GM23338 (cell line): ENCODE measurements around the gene CCN6. TPM values are rescaled to one million over a fixed set of nuclear protein-coding genes. Genes with fewer than 3 reads are reported as not detected.
A peak's percentile ranks its signal among the peaks of the same experiment; 100 is the strongest.

Experiments
- ATAC-seq: fragments of 200-7000 bp; cut with Tn5 transposase; 3 replicates; pipeline ENCODE4 v1.9.1; 2020
- DNase-seq: peaks from one replicate; pipeline ENCODE4 v3.0.0-alpha.2; 2015; ENCODE audit warnings: low spot score
- H2AFZ ChIP-seq: fragments of 200-600 bp; sonication (generic); 2 replicates; pipeline ENCODE4 v1.8.0; 2016; ENCODE audit warnings: antibody characterized with exemption, mild to moderate bottlenecking, moderate library complexity
- H3F3A ChIP-seq: fragments of 200-600 bp; sonication (generic); replicated peaks from 2 replicates; pipeline ENCODE4 v1.8.0; 2017; ENCODE audit warnings: antibody characterized with exemption, mixed run types, low read depth
- H3K27ac ChIP-seq: fragments of 200-600 bp; sonication (generic); 2 replicates; pipeline ENCODE4 v1.6.1; 2016; ENCODE audit warnings: low read depth
- H3K27me3 ChIP-seq: fragments of 200-600 bp; sonication (generic); 2 replicates; pipeline ENCODE4 v1.8.0; 2016; ENCODE audit warnings: mild to moderate bottlenecking, mixed run types, moderate library complexity; ENCODE audit not compliant: insufficient read depth
- H3K36me3 ChIP-seq: fragments of 200-600 bp; sonication (generic); 2 replicates; pipeline ENCODE4 v1.8.0; 2016; ENCODE audit warnings: mild to moderate bottlenecking; ENCODE audit not compliant: insufficient read depth
- H3K4me1 ChIP-seq: fragments of 200-600 bp; sonication (generic); 2 replicates; pipeline ENCODE4 v1.8.0; 2016; ENCODE audit warnings: mild to moderate bottlenecking, moderate library complexity; ENCODE audit not compliant: insufficient read depth
- H3K4me2 ChIP-seq: fragments of 200-600 bp; sonication (generic); 2 replicates; pipeline ENCODE4 v1.7.1; 2017; ENCODE audit warnings: mixed run types
- H3K4me3 ChIP-seq: fragments of 200-600 bp; sonication (generic); 2 replicates; pipeline ENCODE4 v1.6.1; 2016; ENCODE audit warnings: mixed run types
- H3K79me2 ChIP-seq: fragments of 200-600 bp; sonication (generic); replicated peaks from 2 replicates; pipeline ENCODE4 v1.8.0; 2017; ENCODE audit warnings: mild to moderate bottlenecking; ENCODE audit not compliant: insufficient read depth
- H3K9me2 ChIP-seq: fragments of 200-600 bp; sonication (generic); 2 replicates; pipeline ENCODE4 v1.8.0; 2017; ENCODE audit not compliant: insufficient read depth
- H4K20me1 ChIP-seq: fragments of 200-600 bp; sonication (generic); replicated peaks from 2 replicates; pipeline ENCODE4 v1.8.0; 2017; ENCODE audit warnings: mild to moderate bottlenecking; ENCODE audit not compliant: insufficient read depth
- H3K27ac Mint-ChIP-seq: 2 replicates; pipeline ENCODE4 v1.8.0; 2020; ENCODE audit warnings: inconsistent platforms, mild to moderate bottlenecking, moderate library complexity, mixed read lengths
- H3K27me3 Mint-ChIP-seq: 3 replicates; pipeline ENCODE4 v1.8.0; 2022; ENCODE audit warnings: low read depth, mild to moderate bottlenecking, moderate library complexity, mixed read lengths, inconsistent platforms; ENCODE audit not compliant: insufficient read depth, poor library complexity
- H3K36me3 Mint-ChIP-seq: 3 replicates; pipeline ENCODE4 v1.8.0; 2021; ENCODE audit warnings: low read depth, mild to moderate bottlenecking, inconsistent platforms, moderate library complexity, mixed read lengths
- H3K4me1 Mint-ChIP-seq: 3 replicates; pipeline ENCODE4 v1.8.0; 2020; ENCODE audit warnings: mild to moderate bottlenecking, inconsistent platforms, mixed read lengths
- H3K4me3 Mint-ChIP-seq: 3 replicates; pipeline ENCODE4 v1.8.0; 2021; ENCODE audit warnings: moderate library complexity, mild to moderate bottlenecking, inconsistent platforms, mixed read lengths
- H3K9me3 Mint-ChIP-seq: 3 replicates; pipeline ENCODE4 v1.8.0; 2020; ENCODE audit warnings: moderate library complexity, mild to moderate bottlenecking, inconsistent platforms, mixed read lengths
- EZH2 ChIP-seq: fragments of 200-600 bp; sonication (generic); IDR thresholded peaks from one replicate; pipeline ENCODE4 v1.8.0; 2017; ENCODE audit warnings: antibody characterized with exemption, mild to moderate bottlenecking, low read depth; ENCODE audit not compliant: unreplicated experiment
- JUNB ChIP-seq: IDR thresholded peaks from one replicate; pipeline ENCODE4 v1.6.1; 2016; ENCODE audit warnings: antibody characterized with exemption; ENCODE audit not compliant: unreplicated experiment
- NANOG ChIP-seq: IDR thresholded peaks from 2 replicates; pipeline ENCODE4 v1.6.1; 2016; ENCODE audit warnings: antibody characterized with exemption, borderline replicate concordance
- STAT1 ChIP-seq: IDR thresholded peaks from one replicate; pipeline ENCODE4 v1.6.1; 2016; ENCODE audit warnings: antibody characterized with exemption; ENCODE audit not compliant: unreplicated experiment
- ZNF331 ChIP-seq: fragments of 250-450 bp; sonication (Bioruptor Pico); IDR thresholded peaks from 2 replicates; pipeline ENCODE4 v1.5.0; 2020; ENCODE audit warnings: low read depth, mild to moderate bottlenecking, moderate library complexity
- polyA plus RNA-seq: library from polyadenylated mRNA; unstranded; fragments of >200 nt; fragmentation: Nextera tagmentation; extraction: Ambion mirVana; gene quantifications from 2 replicates; pipeline ENCODE4 v1.2.1, GENCODE V29; 2016
- total RNA-seq: library from RNA; depleted of rRNA; stranded (reverse); fragments of >200 nt; shearing (Covaris generic); gene quantifications from 2 replicates; pipeline ENCODE4 v1.2.3, GENCODE V29; 2014
- TF ChIP-seq, protein P1 (sequence below), 2 experiments: fragments of 200-600 bp in 1 of 2; sonication (generic) in 1 of 2; conservative IDR thresholded peaks; 2 replicates each; pipeline versions ENCODE4 v1.5.1 to v1.6.1; 2016 to 2017; ENCODE audit warnings: antibody characterized with exemption in 2 of 2, low read depth in 2 of 2, mild to moderate bottlenecking in 2 of 2, moderate library complexity in 1 of 2
- TF ChIP-seq, protein P2 (sequence below): IDR thresholded peaks from 2 replicates; pipeline ENCODE4 v1.6.1; 2016; ENCODE audit warnings: antibody characterized with exemption
- TF ChIP-seq, protein P3 (sequence below): IDR thresholded peaks from one replicate; pipeline ENCODE4 v1.6.1; 2018; ENCODE audit warnings: antibody characterized with exemption; ENCODE audit not compliant: unreplicated experiment

Gene CCN6
- total and polyA plus RNA-seq, 2 experiments from 2014 or later = 0.65 TPM; not detected in 1

DNA sequence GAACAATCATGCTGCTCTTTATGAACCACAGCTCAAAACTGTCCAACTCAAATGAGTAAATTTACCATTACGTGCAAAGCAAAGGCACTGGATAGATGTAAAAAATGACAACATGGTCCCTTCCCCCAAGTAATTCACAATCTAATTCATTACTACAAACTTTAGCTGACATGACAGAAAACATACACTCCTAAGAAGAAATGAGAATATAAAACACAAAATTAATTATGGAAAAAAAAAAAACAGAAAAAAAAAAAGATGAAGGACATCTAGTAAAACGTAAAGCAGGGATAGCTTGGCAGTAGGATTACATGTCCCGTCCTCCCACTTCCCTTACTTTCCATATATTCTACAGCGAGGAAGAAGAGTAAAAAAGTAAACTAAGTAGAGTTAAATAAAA, 27.7 kb downstream of the CCN6 start:
- Histone ChIP-seq H3K4me1 (0 out of 2 replicates have a peak, but pooled peaks cover 6% of the 10 kb centered on the region), H3K4me3 (no peak overlapping the region), H4K20me1 (no peaks in the 10 kb centered on the region), H3K27me3 (no peaks in the 10 kb centered on the region), H3K79me2 (no peaks in the 10 kb centered on the region), H3K27ac (no peak overlapping the region), H3K4me2 (no peak overlapping the region), H3F3A (no peaks in the 10 kb centered on the region), H3K36me3 (no peaks in the 10 kb centered on the region; the same call in 1 of the 2 replicates), H3K9me2 (no peaks in the 10 kb centered on the region), H2AFZ (no peak overlapping the region)
- Mint-ChIP-seq H3K36me3 (peaks cover 21% of the 10 kb centered on the region; the same call in 2 of the 3 replicates), H3K4me3 (no peak overlapping the region), H3K27me3 (no peaks in the 10 kb centered on the region), H3K9me3 (no peaks in the 10 kb centered on the region), H3K4me1 (peaks cover 2% of the 10 kb centered on the region; the same call in 1 of the 3 replicates), H3K27ac (no peak overlapping the region)
- DNase-seq = no peak
- no peak for ATAC-seq
- no peak for TF ChIP-seq JUNB

DNA sequence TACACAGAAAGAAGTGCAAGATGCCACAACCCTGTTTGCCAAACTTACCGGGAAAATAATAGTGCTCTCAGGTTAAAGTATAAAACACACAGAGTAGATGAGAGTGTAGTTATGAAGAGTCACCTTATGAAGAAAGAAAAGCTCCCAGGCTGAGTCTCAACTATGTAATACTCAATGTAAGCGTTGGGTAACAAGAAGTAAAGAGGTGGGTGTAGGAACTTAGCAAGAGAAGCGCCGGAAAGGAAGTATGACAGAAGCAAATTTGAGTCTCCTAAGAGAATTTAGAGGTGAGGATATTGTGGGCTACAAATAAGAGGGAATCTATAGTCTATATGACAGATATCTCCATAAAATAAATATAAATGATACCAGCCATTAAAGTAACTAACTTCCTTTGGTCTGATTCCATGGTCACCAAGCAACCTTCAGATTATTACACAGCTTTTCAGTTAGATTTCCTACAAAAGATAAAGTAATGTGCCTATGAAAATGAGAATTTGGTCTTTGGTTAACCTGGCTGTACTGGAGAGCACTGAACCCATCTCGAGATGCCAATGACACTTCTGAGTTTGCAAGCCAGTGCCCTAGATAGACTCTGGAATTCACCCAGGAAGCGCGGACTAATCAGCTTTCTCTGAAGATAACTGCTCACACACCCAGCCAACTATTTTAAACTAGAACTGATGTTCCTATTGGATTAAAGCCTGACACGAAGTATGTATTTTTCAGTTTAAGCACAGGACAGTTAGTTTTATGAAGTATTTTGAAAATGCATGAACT, 31.6 kb downstream of the CCN6 start:
- peaks cover 12% of the 10 kb centered on the region; the same call in 2 of the 3 replicates for H3K36me3 Mint-ChIP-seq
- H3K9me2 ChIP-seq = no peaks in the 10 kb centered on the region
- 0 out of 2 replicates have a peak, but pooled peaks cover 6% of the 10 kb centered on the region for H3K4me1 ChIP-seq
- no peaks in the 10 kb centered on the region for H3K27me3 Mint-ChIP-seq
- H2AFZ ChIP-seq = no peak overlapping the region
- DNase-seq (no peak), ATAC-seq (no peak)
- no peaks in the 10 kb centered on the region for H4K20me1 ChIP-seq
- peaks cover 2% of the 10 kb centered on the region; the same call in 1 of the 3 replicates for H3K4me1 Mint-ChIP-seq
- peak overlapping the region; percentile 51 for H3K4me3 Mint-ChIP-seq
- H3K79me2 ChIP-seq = no peaks in the 10 kb centered on the region
- no peaks in the 10 kb centered on the region for H3K27me3 ChIP-seq
- H3K4me3 ChIP-seq = no peak overlapping the region
- no peaks in the 10 kb centered on the region for H3F3A ChIP-seq
- no peaks in the 10 kb centered on the region for H3K9me3 Mint-ChIP-seq
- H3K4me2 ChIP-seq = no peak overlapping the region
- H3K36me3 ChIP-seq = no peaks in the 10 kb centered on the region
- H3K27ac Mint-ChIP-seq = no peak overlapping the region
- H3K27ac ChIP-seq = no peak overlapping the region
- TF ChIP-seq JUNB (no peak), EZH2 (no peak), NANOG (no peak), ZNF331 (CRISPR knock-in tag) (no peak), STAT1 (no peak)
- TF ChIP-seq, protein P1, sequence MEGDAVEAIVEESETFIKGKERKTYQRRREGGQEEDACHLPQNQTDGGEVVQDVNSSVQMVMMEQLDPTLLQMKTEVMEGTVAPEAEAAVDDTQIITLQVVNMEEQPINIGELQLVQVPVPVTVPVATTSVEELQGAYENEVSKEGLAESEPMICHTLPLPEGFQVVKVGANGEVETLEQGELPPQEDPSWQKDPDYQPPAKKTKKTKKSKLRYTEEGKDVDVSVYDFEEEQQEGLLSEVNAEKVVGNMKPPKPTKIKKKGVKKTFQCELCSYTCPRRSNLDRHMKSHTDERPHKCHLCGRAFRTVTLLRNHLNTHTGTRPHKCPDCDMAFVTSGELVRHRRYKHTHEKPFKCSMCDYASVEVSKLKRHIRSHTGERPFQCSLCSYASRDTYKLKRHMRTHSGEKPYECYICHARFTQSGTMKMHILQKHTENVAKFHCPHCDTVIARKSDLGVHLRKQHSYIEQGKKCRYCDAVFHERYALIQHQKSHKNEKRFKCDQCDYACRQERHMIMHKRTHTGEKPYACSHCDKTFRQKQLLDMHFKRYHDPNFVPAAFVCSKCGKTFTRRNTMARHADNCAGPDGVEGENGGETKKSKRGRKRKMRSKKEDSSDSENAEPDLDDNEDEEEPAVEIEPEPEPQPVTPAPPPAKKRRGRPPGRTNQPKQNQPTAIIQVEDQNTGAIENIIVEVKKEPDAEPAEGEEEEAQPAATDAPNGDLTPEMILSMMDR (conservative IDR thresholded peaks at IDR 0.05; ENCODE audit: low read depth in 2 of 2) = no peak
- TF ChIP-seq, protein P2, sequence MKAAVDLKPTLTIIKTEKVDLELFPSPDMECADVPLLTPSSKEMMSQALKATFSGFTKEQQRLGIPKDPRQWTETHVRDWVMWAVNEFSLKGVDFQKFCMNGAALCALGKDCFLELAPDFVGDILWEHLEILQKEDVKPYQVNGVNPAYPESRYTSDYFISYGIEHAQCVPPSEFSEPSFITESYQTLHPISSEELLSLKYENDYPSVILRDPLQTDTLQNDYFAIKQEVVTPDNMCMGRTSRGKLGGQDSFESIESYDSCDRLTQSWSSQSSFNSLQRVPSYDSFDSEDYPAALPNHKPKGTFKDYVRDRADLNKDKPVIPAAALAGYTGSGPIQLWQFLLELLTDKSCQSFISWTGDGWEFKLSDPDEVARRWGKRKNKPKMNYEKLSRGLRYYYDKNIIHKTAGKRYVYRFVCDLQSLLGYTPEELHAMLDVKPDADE = no peak
- TF ChIP-seq, protein P3, sequence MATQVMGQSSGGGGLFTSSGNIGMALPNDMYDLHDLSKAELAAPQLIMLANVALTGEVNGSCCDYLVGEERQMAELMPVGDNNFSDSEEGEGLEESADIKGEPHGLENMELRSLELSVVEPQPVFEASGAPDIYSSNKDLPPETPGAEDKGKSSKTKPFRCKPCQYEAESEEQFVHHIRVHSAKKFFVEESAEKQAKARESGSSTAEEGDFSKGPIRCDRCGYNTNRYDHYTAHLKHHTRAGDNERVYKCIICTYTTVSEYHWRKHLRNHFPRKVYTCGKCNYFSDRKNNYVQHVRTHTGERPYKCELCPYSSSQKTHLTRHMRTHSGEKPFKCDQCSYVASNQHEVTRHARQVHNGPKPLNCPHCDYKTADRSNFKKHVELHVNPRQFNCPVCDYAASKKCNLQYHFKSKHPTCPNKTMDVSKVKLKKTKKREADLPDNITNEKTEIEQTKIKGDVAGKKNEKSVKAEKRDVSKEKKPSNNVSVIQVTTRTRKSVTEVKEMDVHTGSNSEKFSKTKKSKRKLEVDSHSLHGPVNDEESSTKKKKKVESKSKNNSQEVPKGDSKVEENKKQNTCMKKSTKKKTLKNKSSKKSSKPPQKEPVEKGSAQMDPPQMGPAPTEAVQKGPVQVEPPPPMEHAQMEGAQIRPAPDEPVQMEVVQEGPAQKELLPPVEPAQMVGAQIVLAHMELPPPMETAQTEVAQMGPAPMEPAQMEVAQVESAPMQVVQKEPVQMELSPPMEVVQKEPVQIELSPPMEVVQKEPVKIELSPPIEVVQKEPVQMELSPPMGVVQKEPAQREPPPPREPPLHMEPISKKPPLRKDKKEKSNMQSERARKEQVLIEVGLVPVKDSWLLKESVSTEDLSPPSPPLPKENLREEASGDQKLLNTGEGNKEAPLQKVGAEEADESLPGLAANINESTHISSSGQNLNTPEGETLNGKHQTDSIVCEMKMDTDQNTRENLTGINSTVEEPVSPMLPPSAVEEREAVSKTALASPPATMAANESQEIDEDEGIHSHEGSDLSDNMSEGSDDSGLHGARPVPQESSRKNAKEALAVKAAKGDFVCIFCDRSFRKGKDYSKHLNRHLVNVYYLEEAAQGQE = no peak
